HG02678 (cell line): Measurements from ENCODE around the gene PLK1.
"Not testable (repeated sequence)": the region's sequence is repeated elsewhere in the genome, so short reads cannot be mapped to it uniquely, and the experiment has no call there.

Source experiments
- ATAC-seq: cut with Tn5 transposase; IDR thresholded peaks from one replicate; pipeline ENCODE4 v1.9.1; 2021; ENCODE audit warnings: mild to moderate bottlenecking, moderate library complexity; ENCODE audit not compliant: unreplicated experiment

PLK1 gene

GRCh38 chr16:23706439-23706838 is 27.8 kb downstream of the PLK1 start:
- no peak for ATAC-seq

GRCh38 chr16:23709536-23709935 is 30.8 kb downstream of the PLK1 start:
- no peak for ATAC-seq

- ATAC-seq, result no peak
Observed at GRCh38 chr16:23710008-23710407, 31.3 kb downstream of the PLK1 start.

- no peak for ATAC-seq
Observed at GRCh38 chr16:23710504-23710903, 31.8 kb downstream of the PLK1 start.

GRCh38 chr16:23711785-23712184 is 33.1 kb downstream of the PLK1 start:
- ATAC-seq, result no peak

- no peak for ATAC-seq
Observed at GRCh38 chr16:23712976-23713375, 34.3 kb downstream of the PLK1 start, which contains the start of gene ERN2. Gene ERN2, minus strand, starts transcription at chr16:23713222. Its CDS starts 35 bp downstream, at chr16:23713187.

- ATAC-seq, result no peak
Observed at GRCh38 chr16:23716484-23716883, 37.8 kb downstream of the PLK1 start.

GRCh38 chr16:23722613-23723240 is 44.0 kb downstream of the PLK1 start:
- not testable (repeated sequence) for ATAC-seq

GRCh38 chr16:23724096-23724784 is 45.6 kb downstream of the PLK1 start:
- no peak for ATAC-seq

GRCh38 chr16:23724785-23725131 is 46.1 kb downstream of the PLK1 start:
- ATAC-seq, result no peak

GRCh38 chr16:23726710-23727109 is 48.0 kb downstream of the PLK1 start:
- no peak for ATAC-seq

- no peak for ATAC-seq
Observed at GRCh38 chr16:23728112-23728477, 49.4 kb downstream of the PLK1 start.

GRCh38 chr16:23729503-23730424 is 51.1 kb downstream of the PLK1 start:
- no peak for ATAC-seq

- ATAC-seq, result no peak
Observed at GRCh38 chr16:23734176-23734893, 55.6 kb downstream of the PLK1 start.

- ATAC-seq, result not testable (repeated sequence)
Observed at GRCh38 chr16:23737423-23738028, 58.8 kb downstream of the PLK1 start.

GRCh38 chr16:23739516-23739915 is 60.8 kb downstream of the PLK1 start:
- no peak for ATAC-seq
